ENCODE results near the gene PPCDC.
A peak's percentile ranks its signal among the peaks of the same experiment; 100 is the strongest.

- TF ChIP-seq CTCF (IDR thresholded peaks at IDR 0.05): peak in 3 of 6 experiments; percentile 22 to 40 (median 31)
- no peak for TF ChIP-seq POLR2A (IDR thresholded peaks at IDR 0.05)
These were observed 19.5 kb downstream of the PPCDC start for GRCh38 chr15:75042730-75043508.
